WTC11 (cell line): ENCODE results near the gene ALK. TPM values are rescaled to one million over a fixed set of nuclear protein-coding genes. Genes with fewer than 3 reads are reported as not detected.

ENCODE experiments used
- ATAC-seq: fragments of 200-7000 bp; cut with Tn5 transposase; 2 replicates; pipeline ENCODE4 v1.10.0; 2021; ENCODE audit warnings: mild to moderate bottlenecking, moderate library complexity
- CTCF ChIA-PET: fragments of 300-600 bp; sonication (Branson Sonifier 250); formaldehyde crosslinking; loops from one replicate; lab custom pipeline; 2021; ENCODE audit warnings: antibody characterized with exemption; lab: Charles Lee
- POLR2A ChIA-PET: fragments of 350-600 bp; sonication (Branson Sonifier 250); formaldehyde crosslinking; loops from one replicate; lab custom pipeline; 2021; ENCODE audit warnings: antibody characterized with exemption; lab: Charles Lee
- DNase-seq: peaks from one replicate; pipeline ENCODE4 v3.0.0; 2021; ENCODE audit warnings: low spot score
- H3K27ac Mint-ChIP-seq: 2 replicates; pipeline ENCODE4 v1.8.0; 2021; ENCODE audit warnings: mixed read lengths
- H3K27me3 Mint-ChIP-seq: 2 replicates; pipeline ENCODE4 v1.8.0; 2021; ENCODE audit warnings: low read depth, mild to moderate bottlenecking, moderate library complexity, mixed read lengths
- H3K36me3 Mint-ChIP-seq: 2 replicates; pipeline ENCODE4 v1.8.0; 2021; ENCODE audit warnings: mixed read lengths
- H3K4me1 Mint-ChIP-seq: 2 replicates; pipeline ENCODE4 v1.8.0; 2022; ENCODE audit warnings: mixed read lengths
- H3K4me3 Mint-ChIP-seq: 2 replicates; pipeline ENCODE4 v1.8.0; 2021; ENCODE audit warnings: mild to moderate bottlenecking, moderate library complexity, mixed read lengths
- H3K9me3 Mint-ChIP-seq: 2 replicates; pipeline ENCODE4 v1.8.0; 2021; ENCODE audit warnings: mixed read lengths
- ATF2 ChIP-seq: sonication (generic); formaldehyde crosslinking; IDR thresholded peaks from 2 replicates; pipeline ENCODE4 v1.8.1; 2022; ENCODE audit warnings: low read depth, missing genetic modification reagents, borderline replicate concordance
- ERG ChIP-seq: fragments of 250-450 bp; sonication (Bioruptor Pico); IDR thresholded peaks from 2 replicates; pipeline ENCODE4 v1.8.0; 2021; ENCODE audit warnings: mild to moderate bottlenecking
- ETV6 ChIP-seq: sonication (generic); formaldehyde crosslinking; IDR thresholded peaks from 2 replicates; pipeline ENCODE4 v1.8.1; 2022; ENCODE audit warnings: mild to moderate bottlenecking, missing genetic modification reagents
- FOXP1 ChIP-seq: sonication (generic); formaldehyde crosslinking; IDR thresholded peaks from 2 replicates; pipeline ENCODE4 v1.8.0; 2022; ENCODE audit warnings: missing genetic modification reagents, mild to moderate bottlenecking, moderate library complexity, borderline replicate concordance
- IRF2 ChIP-seq: sonication (generic); formaldehyde crosslinking; IDR thresholded peaks from 2 replicates; pipeline ENCODE4 v1.8.0; 2022; ENCODE audit warnings: low read depth, missing genetic modification reagents, borderline replicate concordance
- KAT7 ChIP-seq: sonication (generic); formaldehyde crosslinking; IDR thresholded peaks from 2 replicates; pipeline ENCODE4 v1.8.1; 2023; ENCODE audit warnings: missing genetic modification reagents, mild to moderate bottlenecking, borderline replicate concordance
- NFYB ChIP-seq: sonication (generic); formaldehyde crosslinking; conservative IDR thresholded peaks from 2 replicates; pipeline ENCODE4 v1.8.0; 2022; ENCODE audit warnings: low read depth, missing genetic modification reagents
- OVOL2 ChIP-seq: fragments of 250-450 bp; sonication (Bioruptor Pico); IDR thresholded peaks from 2 replicates; pipeline ENCODE4 v1.9.0; 2021; ENCODE audit warnings: mild to moderate bottlenecking, borderline replicate concordance
- PRRX2 ChIP-seq: fragments of 250-450 bp; sonication (Bioruptor Pico); IDR thresholded peaks from 2 replicates; pipeline ENCODE4 v1.8.0; 2021; ENCODE audit warnings: mild to moderate bottlenecking
- STAT6 ChIP-seq: sonication (generic); formaldehyde crosslinking; conservative IDR thresholded peaks from 2 replicates; pipeline ENCODE4 v1.8.1; 2023; ENCODE audit warnings: mild to moderate bottlenecking, low read depth, missing genetic modification reagents, moderate library complexity
- TP53 ChIP-seq: sonication (generic); formaldehyde crosslinking; IDR thresholded peaks from 2 replicates; pipeline ENCODE4 v1.8.1; 2023; ENCODE audit warnings: mild to moderate bottlenecking, missing genetic modification reagents
- ZNF232 ChIP-seq: sonication (generic); formaldehyde crosslinking; IDR thresholded peaks from 2 replicates; pipeline ENCODE4 v1.8.0; 2022; ENCODE audit warnings: mild to moderate bottlenecking, missing genetic modification reagents
- ZNF263 ChIP-seq: sonication (generic); formaldehyde crosslinking; IDR thresholded peaks from 2 replicates; pipeline ENCODE4 v1.8.1; 2022; ENCODE audit warnings: low read depth, mild to moderate bottlenecking, moderate library complexity, missing genetic modification reagents
- total RNA-seq: library from RNA; stranded (reverse); gene quantifications from 3 replicates; pipeline ENCODE4 v1.2.3, GENCODE V29; 2021
- TF ChIP-seq, protein P1 (sequence below): sonication (generic); formaldehyde crosslinking; IDR thresholded peaks from 2 replicates; pipeline ENCODE4 v1.8.1; 2022; ENCODE audit warnings: missing genetic modification reagents, borderline replicate concordance
- TF ChIP-seq, protein P2 (sequence below): fragments of 250-450 bp; sonication (Bioruptor Pico); IDR thresholded peaks from 2 replicates; pipeline ENCODE4 v1.9.0; 2021; ENCODE audit warnings: mild to moderate bottlenecking, borderline replicate concordance

Gene ALK
- total RNA-seq, 1 experiment from 2014 or later, result not detected

DNA sequence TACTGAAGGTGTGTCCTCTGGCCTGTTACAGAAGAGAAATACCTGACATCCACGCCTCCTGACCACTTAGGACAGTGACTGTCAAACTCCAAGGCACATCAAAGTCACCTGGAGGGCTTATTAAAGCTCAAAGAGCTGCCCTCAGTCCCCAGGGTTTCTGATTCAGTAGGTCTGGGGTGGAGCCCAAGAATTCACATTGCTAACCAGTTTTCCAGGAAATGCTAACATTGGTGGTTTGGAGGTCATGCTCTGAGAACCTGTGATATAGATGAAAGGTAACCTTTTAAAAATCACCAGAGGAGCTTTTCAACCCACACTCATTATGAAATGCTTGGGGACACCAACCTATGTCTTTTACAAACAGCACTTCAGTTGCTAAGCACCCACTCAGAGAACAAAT lies 172.3 kb downstream of the ALK start:
- POLR2A ChIA-PET, result no interaction called here
- CTCF ChIA-PET, result no interaction called here
- Mint-ChIP-seq H3K36me3 (no peaks in the 10 kb centered on the region), H3K27me3 (no peaks in the 10 kb centered on the region), H3K27ac (no peak overlapping the region), H3K9me3 (no peaks in the 10 kb centered on the region), H3K4me1 (no peaks in the 10 kb centered on the region), H3K4me3 (no peak overlapping the region)
- ATAC-seq, result no peak
- no peak for DNase-seq
- TF ChIP-seq ZNF232 (no peak), ERG (CRISPR knock-in tag) (no peak)

DNA sequence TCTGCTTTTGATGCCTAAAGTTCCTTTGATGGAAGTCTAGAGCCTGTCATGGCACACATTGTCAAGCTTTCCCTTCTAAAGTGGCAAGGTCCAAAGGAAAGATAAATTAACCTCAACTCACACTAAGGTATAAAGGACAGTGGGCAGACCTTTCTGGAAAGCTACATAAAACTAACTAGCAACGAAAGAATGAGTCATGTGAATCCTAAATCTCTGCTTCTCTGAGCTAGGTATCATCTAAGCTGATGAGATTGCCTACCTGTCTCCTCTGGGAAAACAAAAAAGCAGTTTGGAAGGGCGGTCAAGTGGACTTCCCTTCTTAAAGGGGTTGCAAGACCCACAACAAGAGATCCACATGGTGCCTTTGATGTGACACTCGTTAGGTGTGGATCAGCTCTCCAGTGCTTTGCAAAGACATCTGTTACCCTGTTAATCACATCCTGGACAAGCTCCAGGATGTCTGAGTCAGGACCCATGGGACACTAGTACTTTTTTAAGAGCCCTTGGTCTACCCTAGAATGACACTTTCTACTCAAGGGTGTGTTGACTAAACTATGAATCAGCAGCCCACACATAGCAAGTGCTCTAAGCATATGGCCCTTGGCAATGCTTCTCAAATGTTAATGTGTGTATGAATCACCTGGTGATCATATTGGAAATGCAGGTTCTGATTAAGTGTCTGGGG lies 173.5 kb downstream of the ALK start:
- no peak overlapping the region for H3K4me3 Mint-ChIP-seq
- POLR2A ChIA-PET, result no interaction called here
- CTCF ChIA-PET, result no interaction called here

GRCh38 chr2:29744976-29745375 lies 176.4 kb downstream of the ALK start:
- ChIA-PET POLR2A (no interaction called here), CTCF (interaction anchor here (1.3 kb wide), 1 partner anchor 436 kb away, joined by 3 read pairs; no protein-coding TSS in a partner anchor)
- no peaks in the 10 kb centered on the region for H3K36me3 Mint-ChIP-seq
- DNase-seq (no peak), ATAC-seq (no peak)
- H3K4me1 Mint-ChIP-seq, result no peaks in the 10 kb centered on the region
- no peaks in the 10 kb centered on the region for H3K27me3 Mint-ChIP-seq
- H3K27ac Mint-ChIP-seq, result no peak overlapping the region
- no peak overlapping the region for H3K4me3 Mint-ChIP-seq
- H3K9me3 Mint-ChIP-seq, result no peaks in the 10 kb centered on the region
- TF ChIP-seq ATF2 (CRISPR knock-in tag) (no peak), FOXP1 (CRISPR knock-in tag) (no peak), ETV6 (no peak), IRF2 (CRISPR knock-in tag) (no peak), NFYB (CRISPR knock-in tag) (no peak)
- TF ChIP-seq, protein P1, sequence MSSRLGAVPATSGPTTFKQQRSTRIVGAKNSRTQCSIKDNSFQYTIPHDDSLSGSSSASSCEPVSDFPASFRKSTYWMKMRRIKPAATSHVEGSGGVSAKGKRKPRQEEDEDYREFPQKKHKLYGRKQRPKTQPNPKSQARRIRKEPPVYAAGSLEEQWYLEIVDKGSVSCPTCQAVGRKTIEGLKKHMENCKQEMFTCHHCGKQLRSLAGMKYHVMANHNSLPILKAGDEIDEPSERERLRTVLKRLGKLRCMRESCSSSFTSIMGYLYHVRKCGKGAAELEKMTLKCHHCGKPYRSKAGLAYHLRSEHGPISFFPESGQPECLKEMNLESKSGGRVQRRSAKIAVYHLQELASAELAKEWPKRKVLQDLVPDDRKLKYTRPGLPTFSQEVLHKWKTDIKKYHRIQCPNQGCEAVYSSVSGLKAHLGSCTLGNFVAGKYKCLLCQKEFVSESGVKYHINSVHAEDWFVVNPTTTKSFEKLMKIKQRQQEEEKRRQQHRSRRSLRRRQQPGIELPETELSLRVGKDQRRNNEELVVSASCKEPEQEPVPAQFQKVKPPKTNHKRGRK (CRISPR knock-in tag), result no peak

More for the DNA sequence above, 173.5 kb downstream of the ALK start:
- ATAC-seq (no peak), DNase-seq (no peak)
- Mint-ChIP-seq H3K27ac (no peak overlapping the region), H3K36me3 (no peaks in the 10 kb centered on the region), H3K27me3 (no peaks in the 10 kb centered on the region), H3K4me1 (no peaks in the 10 kb centered on the region), H3K9me3 (no peaks in the 10 kb centered on the region)
- TF ChIP-seq ZNF232 (no peak), KAT7 (no peak), STAT6 (no peak), IRF2 (CRISPR knock-in tag) (no peak), TP53 (no peak), PRRX2 (CRISPR knock-in tag) (no peak), OVOL2 (CRISPR knock-in tag) (no peak), ZNF263 (no peak)
- TF ChIP-seq, protein P2, sequence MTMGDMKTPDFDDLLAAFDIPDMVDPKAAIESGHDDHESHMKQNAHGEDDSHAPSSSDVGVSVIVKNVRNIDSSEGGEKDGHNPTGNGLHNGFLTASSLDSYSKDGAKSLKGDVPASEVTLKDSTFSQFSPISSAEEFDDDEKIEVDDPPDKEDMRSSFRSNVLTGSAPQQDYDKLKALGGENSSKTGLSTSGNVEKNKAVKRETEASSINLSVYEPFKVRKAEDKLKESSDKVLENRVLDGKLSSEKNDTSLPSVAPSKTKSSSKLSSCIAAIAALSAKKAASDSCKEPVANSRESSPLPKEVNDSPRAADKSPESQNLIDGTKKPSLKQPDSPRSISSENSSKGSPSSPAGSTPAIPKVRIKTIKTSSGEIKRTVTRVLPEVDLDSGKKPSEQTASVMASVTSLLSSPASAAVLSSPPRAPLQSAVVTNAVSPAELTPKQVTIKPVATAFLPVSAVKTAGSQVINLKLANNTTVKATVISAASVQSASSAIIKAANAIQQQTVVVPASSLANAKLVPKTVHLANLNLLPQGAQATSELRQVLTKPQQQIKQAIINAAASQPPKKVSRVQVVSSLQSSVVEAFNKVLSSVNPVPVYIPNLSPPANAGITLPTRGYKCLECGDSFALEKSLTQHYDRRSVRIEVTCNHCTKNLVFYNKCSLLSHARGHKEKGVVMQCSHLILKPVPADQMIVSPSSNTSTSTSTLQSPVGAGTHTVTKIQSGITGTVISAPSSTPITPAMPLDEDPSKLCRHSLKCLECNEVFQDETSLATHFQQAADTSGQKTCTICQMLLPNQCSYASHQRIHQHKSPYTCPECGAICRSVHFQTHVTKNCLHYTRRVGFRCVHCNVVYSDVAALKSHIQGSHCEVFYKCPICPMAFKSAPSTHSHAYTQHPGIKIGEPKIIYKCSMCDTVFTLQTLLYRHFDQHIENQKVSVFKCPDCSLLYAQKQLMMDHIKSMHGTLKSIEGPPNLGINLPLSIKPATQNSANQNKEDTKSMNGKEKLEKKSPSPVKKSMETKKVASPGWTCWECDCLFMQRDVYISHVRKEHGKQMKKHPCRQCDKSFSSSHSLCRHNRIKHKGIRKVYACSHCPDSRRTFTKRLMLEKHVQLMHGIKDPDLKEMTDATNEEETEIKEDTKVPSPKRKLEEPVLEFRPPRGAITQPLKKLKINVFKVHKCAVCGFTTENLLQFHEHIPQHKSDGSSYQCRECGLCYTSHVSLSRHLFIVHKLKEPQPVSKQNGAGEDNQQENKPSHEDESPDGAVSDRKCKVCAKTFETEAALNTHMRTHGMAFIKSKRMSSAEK (CRISPR knock-in tag), result no peak
